Calu3 (cell line): Measurements from ENCODE around the gene SULT1C3. TPM values are rescaled to one million over a fixed set of nuclear protein-coding genes. Genes with fewer than 3 reads are reported as not detected.
A peak's percentile ranks its signal among the peaks of the same experiment; 100 is the strongest.

Experiments
- BruUV-seq: library from RNA; stranded (reverse); fragments of 400-500 nt; replicated peaks from 2 replicates; lab custom pipeline; 2021; lab: Mats Ljungman, UMichigan
- CTCF ChIA-PET: fragments of 300-600 bp; sonication (Branson Sonifier 250); formaldehyde crosslinking; loops from one replicate; lab custom pipeline; 2022; ENCODE audit warnings: antibody characterized with exemption; lab: Charles Lee
- DNase-seq: peaks from one replicate; pipeline ENCODE4 v3.0.0; 2022
- H3K27ac Mint-ChIP-seq: one replicate; pipeline ENCODE4 v1.8.0; 2022; ENCODE audit warnings: mixed read lengths; ENCODE audit not compliant: unreplicated experiment
- H3K27me3 Mint-ChIP-seq: one replicate; pipeline ENCODE4 v1.8.0; 2022; ENCODE audit warnings: mixed read lengths; ENCODE audit not compliant: unreplicated experiment
- H3K36me3 Mint-ChIP-seq: one replicate; pipeline ENCODE4 v1.8.0; 2022; ENCODE audit warnings: mild to moderate bottlenecking, moderate library complexity, mixed read lengths; ENCODE audit not compliant: insufficient read depth, unreplicated experiment
- H3K4me1 Mint-ChIP-seq: one replicate; pipeline ENCODE4 v1.8.0; 2022; ENCODE audit warnings: mild to moderate bottlenecking, low read depth, mixed read lengths; ENCODE audit not compliant: unreplicated experiment
- H3K4me3 Mint-ChIP-seq: one replicate; pipeline ENCODE4 v1.8.0; 2022; ENCODE audit warnings: mild to moderate bottlenecking, low read depth, moderate library complexity, mixed read lengths; ENCODE audit not compliant: unreplicated experiment
- H3K9me3 Mint-ChIP-seq: one replicate; pipeline ENCODE4 v1.8.0; 2022; ENCODE audit warnings: low read depth, mixed read lengths; ENCODE audit not compliant: unreplicated experiment
- intact Hi-C: fragments of 100-400 bp; cut with micrococcal nuclease; formaldehyde crosslinking; loops from one replicate; pipeline ENCODE4 v1.10.0; 2022; ENCODE audit not compliant: unreplicated experiment
- total RNA-seq: library from RNA; stranded (reverse); gene quantifications from 2 replicates; pipeline ENCODE4 v1.2.3, GENCODE V29; 2022
- TF ChIP-seq, protein P1 (sequence below): fragments of 200-600 bp; IDR thresholded peaks from one replicate; pipeline ENCODE4 v1.8.0; 2022; ENCODE audit warnings: antibody characterized with exemption; ENCODE audit not compliant: unreplicated experiment

Gene SULT1C3
- total RNA-seq, 1 experiment from 2014 or later, result not detected

DNA sequence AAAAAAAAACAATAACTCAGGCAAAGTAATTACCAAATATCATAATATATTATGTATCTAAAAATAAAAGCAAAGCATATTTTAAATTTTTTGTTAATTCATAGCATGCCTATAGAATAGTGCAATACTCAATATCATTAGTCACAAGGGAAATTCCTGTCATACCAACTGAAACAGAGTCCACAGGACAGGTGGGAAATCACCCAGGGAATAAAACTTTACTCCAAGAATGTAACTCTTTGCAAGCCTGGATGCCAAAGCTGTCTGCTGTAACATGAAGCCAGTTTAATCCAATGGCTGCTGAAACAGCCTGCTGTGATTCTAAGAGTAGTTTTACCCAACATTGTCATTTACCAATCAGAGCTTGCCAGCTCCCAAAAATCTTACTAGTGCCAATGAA lies 40.0 kb upstream of the SULT1C3 start:
- TF ChIP-seq, protein P1, sequence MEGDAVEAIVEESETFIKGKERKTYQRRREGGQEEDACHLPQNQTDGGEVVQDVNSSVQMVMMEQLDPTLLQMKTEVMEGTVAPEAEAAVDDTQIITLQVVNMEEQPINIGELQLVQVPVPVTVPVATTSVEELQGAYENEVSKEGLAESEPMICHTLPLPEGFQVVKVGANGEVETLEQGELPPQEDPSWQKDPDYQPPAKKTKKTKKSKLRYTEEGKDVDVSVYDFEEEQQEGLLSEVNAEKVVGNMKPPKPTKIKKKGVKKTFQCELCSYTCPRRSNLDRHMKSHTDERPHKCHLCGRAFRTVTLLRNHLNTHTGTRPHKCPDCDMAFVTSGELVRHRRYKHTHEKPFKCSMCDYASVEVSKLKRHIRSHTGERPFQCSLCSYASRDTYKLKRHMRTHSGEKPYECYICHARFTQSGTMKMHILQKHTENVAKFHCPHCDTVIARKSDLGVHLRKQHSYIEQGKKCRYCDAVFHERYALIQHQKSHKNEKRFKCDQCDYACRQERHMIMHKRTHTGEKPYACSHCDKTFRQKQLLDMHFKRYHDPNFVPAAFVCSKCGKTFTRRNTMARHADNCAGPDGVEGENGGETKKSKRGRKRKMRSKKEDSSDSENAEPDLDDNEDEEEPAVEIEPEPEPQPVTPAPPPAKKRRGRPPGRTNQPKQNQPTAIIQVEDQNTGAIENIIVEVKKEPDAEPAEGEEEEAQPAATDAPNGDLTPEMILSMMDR, result no peak
- DNase-seq, result no peak
- CTCF ChIA-PET, result no interaction called here
- Mint-ChIP-seq H3K36me3 (no peaks in the 10 kb centered on the region), H3K4me1 (peaks cover 1% of the 10 kb centered on the region), H3K27me3 (no peaks in the 10 kb centered on the region), H3K9me3 (peaks cover 6% of the 10 kb centered on the region), H3K27ac (no peak overlapping the region), H3K4me3 (no peak overlapping the region)
- no TSS peak for BruUV-seq
- intact Hi-C loops, result no loop called here

DNA sequence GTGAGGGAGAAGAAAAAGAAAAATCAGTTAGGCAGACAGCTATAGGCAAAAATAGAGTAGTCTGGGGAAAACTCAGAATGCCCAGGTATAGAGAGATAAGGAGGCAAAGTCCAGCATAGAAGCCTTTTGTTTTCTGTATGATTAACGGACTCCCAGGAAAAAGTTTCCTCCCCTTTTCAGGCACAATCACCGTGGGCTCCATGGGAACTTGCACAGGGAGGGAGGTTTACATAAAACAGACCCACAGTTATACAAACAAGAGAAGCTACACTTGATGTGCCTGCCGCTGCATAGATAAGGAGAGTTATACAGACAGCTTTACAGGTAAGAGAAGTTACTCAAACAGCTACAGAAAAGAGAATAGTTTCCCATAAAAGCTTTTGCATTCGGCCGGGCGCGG lies 39.2 kb upstream of the SULT1C3 start:
- intact Hi-C loops, result no loop called here
- no TSS peak for BruUV-seq
- no peaks in the 10 kb centered on the region for H3K36me3 Mint-ChIP-seq
- H3K4me1 Mint-ChIP-seq, result no peaks in the 10 kb centered on the region
- peaks cover 6% of the 10 kb centered on the region for H3K9me3 Mint-ChIP-seq
- CTCF ChIA-PET, result no interaction called here
- DNase-seq, result no peak
- TF ChIP-seq, protein P1, result no peak
- no peak overlapping the region for H3K27ac Mint-ChIP-seq
- no peak overlapping the region for H3K4me3 Mint-ChIP-seq
- no peaks in the 10 kb centered on the region for H3K27me3 Mint-ChIP-seq

DNA sequence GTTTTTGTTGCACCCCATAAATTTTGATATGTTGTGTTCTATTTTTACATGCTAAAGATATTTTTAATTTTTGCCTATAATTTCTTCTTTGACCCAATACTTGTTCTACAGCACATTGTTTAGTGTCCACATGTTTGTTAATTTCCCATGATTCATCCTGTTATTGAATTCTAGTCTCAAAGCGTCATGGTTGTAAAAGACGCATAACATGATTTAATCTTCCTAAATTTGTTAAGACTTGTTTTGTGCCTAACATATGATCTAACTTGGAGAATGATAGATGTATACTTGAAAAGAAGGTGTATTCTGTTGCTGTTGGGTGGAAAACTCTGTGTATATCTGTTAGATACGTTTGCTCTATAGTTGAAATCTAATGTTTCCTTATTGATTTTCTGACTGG lies 27.1 kb upstream of the SULT1C3 start:
- peaks cover 7% of the 10 kb centered on the region for H3K27me3 Mint-ChIP-seq

DNA sequence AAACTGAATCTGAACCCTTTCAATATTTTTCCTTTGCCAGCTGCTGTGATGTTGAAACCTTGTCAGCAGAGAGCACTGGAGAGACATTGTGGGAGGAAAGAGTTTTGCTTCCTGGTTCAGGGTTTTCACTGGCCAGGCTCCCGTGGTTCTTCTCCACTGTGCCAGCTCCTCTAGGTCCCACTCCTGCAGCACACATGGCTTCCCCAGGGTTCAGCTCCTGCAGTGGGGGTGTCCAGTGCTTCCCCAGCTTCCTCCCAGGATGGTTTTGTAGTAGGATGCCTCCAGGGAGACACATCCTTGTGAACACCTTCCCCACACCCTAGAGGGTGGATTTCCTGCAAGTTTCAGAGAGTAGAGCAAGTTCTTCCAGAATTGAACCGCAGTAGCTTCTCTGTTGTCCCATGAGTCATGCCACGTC lies 24.0 kb upstream of the SULT1C3 start:
- H3K27ac Mint-ChIP-seq, result no peak overlapping the region
- TF ChIP-seq, protein P1, result no peak
- CTCF ChIA-PET, result interaction anchor here (0.6 to 1.3 kb wide), 6 partner anchors 20 to 1445 kb away, joined by 3 to 5 read pairs (median 3); no protein-coding TSS in a partner anchor
- peak; percentile 54 for DNase-seq
- no peaks in the 10 kb centered on the region for H3K27me3 Mint-ChIP-seq
- H3K9me3 Mint-ChIP-seq, result no peaks in the 10 kb centered on the region
- intact Hi-C loops, result loop anchor here (2.0 to 5.0 kb wide), 3 partner anchors 51 to 366 kb away; no protein-coding TSS in a partner anchor
- H3K36me3 Mint-ChIP-seq, result no peaks in the 10 kb centered on the region
- H3K4me3 Mint-ChIP-seq, result no peak overlapping the region
- BruUV-seq, result no TSS peak
- H3K4me1 Mint-ChIP-seq, result no peaks in the 10 kb centered on the region

More for the DNA sequence above, 27.1 kb upstream of the SULT1C3 start:
- no peak for DNase-seq
- TF ChIP-seq, protein P1, result no peak
- BruUV-seq, result no TSS peak
- Mint-ChIP-seq H3K27ac (no peak overlapping the region), H3K9me3 (peaks cover 3% of the 10 kb centered on the region), H3K4me1 (no peaks in the 10 kb centered on the region), H3K36me3 (no peaks in the 10 kb centered on the region), H3K4me3 (no peak overlapping the region)
- intact Hi-C loops, result no loop called here
- CTCF ChIA-PET, result no interaction called here
